NCI-H1694 treated with DMSO at 0.1 percent for 48 hours (cell line): ENCODE measurements around the gene CROT.

Experiments used
- DNase-seq: peaks from one replicate; lab custom pipeline; 2025; lab: John Stamatoyannopoulos, UW

CROT gene

GRCh38 chr7:87342231-87342630 is 3.2 kb upstream of the CROT start:
- DNase-seq = no peak

DNA sequence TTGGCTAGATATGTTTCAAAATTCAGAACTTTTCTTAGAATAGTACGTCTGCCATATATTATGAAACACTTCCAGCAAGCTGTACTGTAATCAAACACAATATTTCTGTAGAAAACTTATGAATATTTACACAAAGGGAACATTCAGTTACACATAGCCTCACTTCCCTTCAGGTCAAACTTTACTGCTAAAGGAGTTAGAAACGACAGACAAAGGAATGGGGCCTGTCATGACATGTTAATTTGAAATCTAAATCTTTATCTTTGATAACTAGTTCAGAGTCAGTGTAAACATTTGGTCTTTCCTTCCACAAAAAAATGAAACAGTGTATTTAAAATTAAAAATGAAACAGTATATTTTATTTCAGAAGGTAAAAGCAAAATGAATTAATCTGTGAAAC is 1.0 kb upstream of the CROT start:
- no peak for DNase-seq

GRCh38 chr7:87345962-87346371 is 503 bp downstream of the CROT start:
- no peak for DNase-seq

DNA sequence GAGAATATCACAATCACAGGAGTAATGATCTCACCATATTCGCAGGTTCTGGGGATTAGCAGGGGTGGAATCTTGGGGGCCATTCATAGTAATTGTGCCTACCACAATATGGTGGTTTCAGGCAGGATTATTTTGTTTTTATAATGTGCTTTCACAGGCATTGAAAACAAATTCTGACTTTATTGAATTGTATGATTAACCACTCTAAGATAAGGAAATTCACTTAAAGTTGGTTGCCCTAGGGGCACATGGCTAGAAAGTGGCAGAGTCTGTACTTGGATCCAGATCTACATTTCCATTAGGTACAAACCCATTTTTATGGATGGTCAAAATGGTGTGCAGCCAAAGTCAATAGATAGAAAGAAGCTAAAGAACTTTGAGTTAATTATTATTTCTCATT is 1.7 kb downstream of the CROT start:
- DNase-seq = no peak

DNA sequence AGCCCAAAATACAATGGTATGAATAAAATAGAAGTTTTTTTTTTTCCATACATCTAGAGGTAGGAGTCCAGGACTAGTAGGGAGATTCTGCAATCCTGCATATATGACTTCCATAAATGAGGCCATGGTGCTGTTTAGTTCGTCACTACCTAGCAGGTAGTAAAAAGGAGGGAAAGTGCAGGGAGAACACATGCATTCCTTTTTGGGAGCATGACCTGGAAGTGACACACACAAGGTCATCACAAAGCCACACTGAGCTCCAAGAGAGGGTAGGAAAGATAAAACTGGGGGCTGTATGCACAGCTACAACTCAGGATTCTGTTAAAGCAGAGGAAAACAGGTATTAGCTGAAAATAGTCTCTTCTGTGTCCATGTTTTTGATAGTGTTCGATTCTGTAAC is 2.2 kb downstream of the CROT start:
- DNase-seq = no peak

GRCh38 chr7:87354749-87355148 is 9.3 kb downstream of the CROT start:
- no peak for DNase-seq

- no peak for DNase-seq
Measured at GRCh38 chr7:87356448-87356847, 11.0 kb downstream of the CROT start.

GRCh38 chr7:87359366-87359765 is 13.9 kb downstream of the CROT start:
- no peak for DNase-seq

GRCh38 chr7:87361320-87361719 is 15.9 kb downstream of the CROT start:
- no peak for DNase-seq

- no peak for DNase-seq
Measured at GRCh38 chr7:87363342-87363741, 17.9 kb downstream of the CROT start.

GRCh38 chr7:87364246-87364645 is 18.8 kb downstream of the CROT start:
- no peak for DNase-seq

DNA sequence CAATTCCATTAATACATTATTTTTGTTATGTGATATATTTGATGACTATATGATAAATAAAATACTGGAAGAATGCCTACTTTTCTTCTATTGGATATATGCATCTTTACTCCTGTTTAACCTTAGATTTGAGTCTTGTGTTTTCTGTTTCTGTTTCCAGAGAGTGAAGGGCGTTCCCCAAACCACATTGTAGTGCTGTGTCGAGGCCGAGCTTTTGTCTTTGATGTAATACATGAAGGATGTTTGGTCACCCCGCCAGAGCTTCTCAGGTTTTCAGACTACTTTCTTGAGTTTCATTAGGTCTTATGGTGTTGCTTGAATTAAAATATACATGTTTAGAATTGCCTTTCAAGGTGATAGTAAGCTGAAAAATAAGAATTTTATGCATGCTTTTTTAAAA is 23.8 kb downstream of the CROT start:
- DNase-seq = no peak

DNA sequence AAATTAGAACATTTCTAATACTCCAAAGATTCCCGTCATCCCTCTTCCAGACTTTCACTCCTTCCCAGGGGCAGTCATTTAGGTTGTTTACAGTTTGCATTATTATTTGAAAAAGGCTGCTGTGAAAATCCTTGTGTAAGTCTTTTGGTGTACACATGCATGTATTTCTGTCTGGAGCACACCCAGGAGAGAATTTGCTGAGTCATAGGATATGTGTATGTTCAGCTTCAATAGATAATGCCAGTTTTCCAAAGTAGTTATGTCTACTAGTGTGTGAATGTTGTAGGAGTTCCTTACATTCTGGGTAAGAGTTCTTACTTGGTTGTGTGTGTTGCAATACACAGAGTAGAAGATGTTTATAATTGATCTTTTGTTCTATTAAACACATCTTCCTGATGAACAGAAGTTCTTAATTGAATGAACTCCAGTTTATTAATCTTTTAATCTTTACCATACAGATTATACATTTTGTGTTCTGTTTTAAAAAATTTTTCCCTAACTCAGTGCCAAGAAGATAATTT is 25.3 kb downstream of the CROT start:
- DNase-seq = no peak

GRCh38 chr7:87375662-87376435 is 30.4 kb downstream of the CROT start:
- DNase-seq = no peak

GRCh38 chr7:87380905-87381304 is 35.4 kb downstream of the CROT start:
- DNase-seq = no peak

- DNase-seq = no peak
Measured at GRCh38 chr7:87391020-87391701, 45.7 kb downstream of the CROT start.

DNA sequence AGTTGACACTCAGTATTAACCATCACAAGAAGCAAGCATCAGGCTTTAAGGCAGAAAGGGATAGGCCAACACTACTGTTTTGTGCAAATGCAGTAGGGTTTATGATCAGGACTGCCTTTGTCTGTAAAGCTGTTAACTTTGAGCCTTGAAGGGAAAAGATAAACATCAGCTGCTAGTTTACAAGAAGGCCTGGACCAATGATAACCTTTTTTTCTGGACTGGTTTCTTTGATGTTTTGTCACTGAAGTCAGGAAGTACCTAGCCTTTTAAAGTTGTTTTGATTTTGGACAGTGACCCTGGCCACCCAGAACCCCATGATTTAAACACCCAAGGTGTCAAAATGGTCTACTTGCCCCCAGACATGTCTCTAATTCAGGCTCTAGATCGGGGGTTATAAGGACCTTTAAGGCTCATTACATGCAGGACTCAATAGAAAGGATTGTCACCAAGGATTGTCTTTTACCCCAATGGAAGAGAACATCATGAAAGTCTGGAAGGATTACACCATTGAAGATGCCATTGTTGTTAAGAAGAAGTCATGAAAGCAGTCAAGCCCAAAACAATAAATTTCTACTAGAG is 50.1 kb downstream of the CROT start:
- no peak for DNase-seq

DNA sequence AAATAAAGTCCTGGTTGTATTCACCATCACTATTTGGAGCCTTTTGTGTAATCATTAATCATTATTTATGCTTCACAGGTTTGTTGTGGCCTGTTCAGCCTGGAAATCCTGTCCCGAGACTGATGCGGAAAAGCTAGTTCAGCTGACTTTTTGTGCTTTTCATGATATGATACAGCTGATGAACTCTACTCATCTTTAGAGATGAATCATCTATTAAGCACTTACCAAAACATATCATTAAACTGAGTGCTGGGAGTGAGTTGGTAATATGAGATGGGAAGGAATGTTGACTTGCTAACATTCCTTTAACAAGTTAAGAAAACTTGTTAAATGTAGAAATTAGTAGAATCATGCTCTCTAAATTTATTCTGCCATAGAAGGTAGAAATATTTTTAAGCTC is 53.0 kb downstream of the CROT start:
- DNase-seq = no peak

GRCh38 chr7:87404674-87405073 is 59.2 kb downstream of the CROT start:
- DNase-seq = no peak

DNA sequence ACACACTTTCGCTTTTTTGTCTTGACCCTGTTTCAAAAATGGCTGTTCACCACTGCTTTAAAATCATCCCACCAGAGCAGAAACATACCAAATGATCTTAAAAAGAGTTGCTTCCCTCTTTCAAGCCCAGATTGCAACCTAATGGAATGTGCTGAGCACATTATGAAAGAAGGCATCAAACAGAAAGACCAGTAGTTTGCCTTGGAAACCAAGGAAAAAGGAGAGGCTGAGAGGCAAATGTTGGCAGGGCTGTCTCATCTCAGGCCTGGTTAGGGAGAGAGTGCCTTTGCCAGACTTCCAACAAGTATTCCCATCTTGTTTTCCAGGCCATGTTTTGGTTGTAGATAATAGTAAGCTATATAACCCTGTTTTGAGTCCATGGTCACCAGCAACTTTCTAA is 65.7 kb downstream of the CROT start:
- no peak for DNase-seq

GRCh38 chr7:87413029-87413428 is 67.6 kb downstream of the CROT start:
- DNase-seq = no peak

DNA sequence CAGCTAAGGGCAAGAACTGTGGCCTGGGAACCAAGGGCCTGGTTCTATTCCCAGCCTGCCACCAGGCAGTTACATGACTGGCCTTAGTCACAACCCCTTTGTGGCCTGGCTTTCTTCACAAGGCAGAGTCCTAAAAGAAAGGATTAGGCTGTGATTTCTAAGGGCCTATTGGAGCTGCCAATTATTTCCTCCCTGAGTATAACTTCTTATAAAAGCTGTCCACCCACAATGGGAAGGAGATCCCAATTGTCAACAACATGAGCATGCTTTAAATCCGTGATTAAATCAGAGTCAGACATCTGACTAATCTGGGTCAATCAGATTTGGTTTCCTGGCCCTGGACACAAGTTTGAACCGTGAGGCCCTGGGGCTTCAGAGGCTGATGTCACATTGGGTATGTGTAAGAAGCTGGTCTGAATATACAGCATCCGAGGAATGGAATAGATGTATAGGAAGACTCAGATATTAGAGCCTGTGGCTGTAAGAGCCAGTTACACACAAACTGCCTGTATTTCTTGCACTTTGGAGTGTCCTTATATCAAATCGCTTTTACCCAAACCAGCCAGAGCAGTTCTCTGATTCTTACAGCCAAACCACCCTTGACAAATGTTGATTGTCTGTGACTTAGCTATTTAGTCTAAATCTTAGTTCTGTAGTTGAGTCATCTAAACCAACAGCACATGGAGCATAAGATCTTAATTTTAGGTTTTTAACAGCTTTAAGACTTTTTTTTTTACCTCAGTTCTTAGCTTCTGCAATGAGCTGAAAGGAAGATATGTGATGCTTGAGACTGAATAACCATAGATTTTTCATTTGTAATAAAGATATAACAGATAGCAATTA is 68.7 kb downstream of the CROT start:
- DNase-seq = no peak
